Activated CD4-positive, alpha-beta T cell treated with anti-CD3 and anti-CD28 coated beads, Interleukin-2, amount 10 ng/mL, durations not matched to agents 7 days and 5 days (primary cell): ENCODE data around the gene SUSD1. TPM values are rescaled to one million over a fixed set of nuclear protein-coding genes. Genes with fewer than 3 reads are reported as not detected.

Experiments
- total RNA-seq, 2 experiments: library from RNA; stranded (reverse); gene quantifications; one replicate each; pipeline ENCODE4 v1.2.3, GENCODE V29; 2021

Gene SUSD1
- total RNA-seq, 2 experiments from 2014 or later, result 12.0 to 14.7 TPM

Other genes starting within 250 kb of the SUSD1 start
- gene PTBP3, start 158.3 kb upstream of the SUSD1 start, total RNA-seq, result 100 to 1,000 TPM; 147 to 231 TPM
- 10 to 100 TPM; 18.4 to 24.1 TPM for gene HSDL2, start 204.8 kb upstream of the SUSD1 start, total RNA-seq